ENCODE results near the gene NYAP2.

DNA sequence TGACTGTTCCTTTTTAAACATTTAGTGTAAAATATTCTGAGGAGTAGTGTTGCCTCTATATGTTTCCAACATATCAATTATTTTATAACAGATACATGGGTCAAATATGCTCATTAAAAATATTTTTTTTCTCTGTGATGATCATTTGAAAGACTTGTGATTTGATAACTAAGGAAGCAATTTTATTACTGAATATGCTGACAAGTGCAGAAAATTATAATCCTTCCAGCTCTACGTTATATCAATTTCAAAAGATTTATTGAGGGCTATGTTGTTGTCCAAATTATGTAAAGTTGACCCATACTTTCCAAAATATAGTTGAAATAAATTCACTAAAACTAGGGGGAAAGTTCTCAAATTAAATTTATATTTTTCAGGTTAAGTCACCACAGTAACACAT is 290.6 kb downstream of the NYAP2 start:
- no peak for TF ChIP-seq NFATC4 (CRISPR knock-in tag; IDR thresholded peaks at IDR 0.05)
- TF ChIP-seq, protein P1, sequence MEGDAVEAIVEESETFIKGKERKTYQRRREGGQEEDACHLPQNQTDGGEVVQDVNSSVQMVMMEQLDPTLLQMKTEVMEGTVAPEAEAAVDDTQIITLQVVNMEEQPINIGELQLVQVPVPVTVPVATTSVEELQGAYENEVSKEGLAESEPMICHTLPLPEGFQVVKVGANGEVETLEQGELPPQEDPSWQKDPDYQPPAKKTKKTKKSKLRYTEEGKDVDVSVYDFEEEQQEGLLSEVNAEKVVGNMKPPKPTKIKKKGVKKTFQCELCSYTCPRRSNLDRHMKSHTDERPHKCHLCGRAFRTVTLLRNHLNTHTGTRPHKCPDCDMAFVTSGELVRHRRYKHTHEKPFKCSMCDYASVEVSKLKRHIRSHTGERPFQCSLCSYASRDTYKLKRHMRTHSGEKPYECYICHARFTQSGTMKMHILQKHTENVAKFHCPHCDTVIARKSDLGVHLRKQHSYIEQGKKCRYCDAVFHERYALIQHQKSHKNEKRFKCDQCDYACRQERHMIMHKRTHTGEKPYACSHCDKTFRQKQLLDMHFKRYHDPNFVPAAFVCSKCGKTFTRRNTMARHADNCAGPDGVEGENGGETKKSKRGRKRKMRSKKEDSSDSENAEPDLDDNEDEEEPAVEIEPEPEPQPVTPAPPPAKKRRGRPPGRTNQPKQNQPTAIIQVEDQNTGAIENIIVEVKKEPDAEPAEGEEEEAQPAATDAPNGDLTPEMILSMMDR (IDR thresholded peaks at IDR 0.05), result no peak
- TF ChIP-seq, protein P2, sequence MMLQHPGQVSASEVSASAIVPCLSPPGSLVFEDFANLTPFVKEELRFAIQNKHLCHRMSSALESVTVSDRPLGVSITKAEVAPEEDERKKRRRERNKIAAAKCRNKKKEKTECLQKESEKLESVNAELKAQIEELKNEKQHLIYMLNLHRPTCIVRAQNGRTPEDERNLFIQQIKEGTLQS (CRISPR knock-in tag; conservative IDR thresholded peaks at IDR 0.05), result no peak
- TF ChIP-seq, protein P3, sequence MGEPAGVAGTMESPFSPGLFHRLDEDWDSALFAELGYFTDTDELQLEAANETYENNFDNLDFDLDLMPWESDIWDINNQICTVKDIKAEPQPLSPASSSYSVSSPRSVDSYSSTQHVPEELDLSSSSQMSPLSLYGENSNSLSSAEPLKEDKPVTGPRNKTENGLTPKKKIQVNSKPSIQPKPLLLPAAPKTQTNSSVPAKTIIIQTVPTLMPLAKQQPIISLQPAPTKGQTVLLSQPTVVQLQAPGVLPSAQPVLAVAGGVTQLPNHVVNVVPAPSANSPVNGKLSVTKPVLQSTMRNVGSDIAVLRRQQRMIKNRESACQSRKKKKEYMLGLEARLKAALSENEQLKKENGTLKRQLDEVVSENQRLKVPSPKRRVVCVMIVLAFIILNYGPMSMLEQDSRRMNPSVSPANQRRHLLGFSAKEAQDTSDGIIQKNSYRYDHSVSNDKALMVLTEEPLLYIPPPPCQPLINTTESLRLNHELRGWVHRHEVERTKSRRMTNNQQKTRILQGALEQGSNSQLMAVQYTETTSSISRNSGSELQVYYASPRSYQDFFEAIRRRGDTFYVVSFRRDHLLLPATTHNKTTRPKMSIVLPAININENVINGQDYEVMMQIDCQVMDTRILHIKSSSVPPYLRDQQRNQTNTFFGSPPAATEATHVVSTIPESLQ (CRISPR knock-in tag; IDR thresholded peaks at IDR 0.05), result no peak
- TF ChIP-seq NR2C2 (CRISPR knock-in tag; IDR thresholded peaks at IDR 0.05), result no peak
- TF ChIP-seq, protein P4, sequence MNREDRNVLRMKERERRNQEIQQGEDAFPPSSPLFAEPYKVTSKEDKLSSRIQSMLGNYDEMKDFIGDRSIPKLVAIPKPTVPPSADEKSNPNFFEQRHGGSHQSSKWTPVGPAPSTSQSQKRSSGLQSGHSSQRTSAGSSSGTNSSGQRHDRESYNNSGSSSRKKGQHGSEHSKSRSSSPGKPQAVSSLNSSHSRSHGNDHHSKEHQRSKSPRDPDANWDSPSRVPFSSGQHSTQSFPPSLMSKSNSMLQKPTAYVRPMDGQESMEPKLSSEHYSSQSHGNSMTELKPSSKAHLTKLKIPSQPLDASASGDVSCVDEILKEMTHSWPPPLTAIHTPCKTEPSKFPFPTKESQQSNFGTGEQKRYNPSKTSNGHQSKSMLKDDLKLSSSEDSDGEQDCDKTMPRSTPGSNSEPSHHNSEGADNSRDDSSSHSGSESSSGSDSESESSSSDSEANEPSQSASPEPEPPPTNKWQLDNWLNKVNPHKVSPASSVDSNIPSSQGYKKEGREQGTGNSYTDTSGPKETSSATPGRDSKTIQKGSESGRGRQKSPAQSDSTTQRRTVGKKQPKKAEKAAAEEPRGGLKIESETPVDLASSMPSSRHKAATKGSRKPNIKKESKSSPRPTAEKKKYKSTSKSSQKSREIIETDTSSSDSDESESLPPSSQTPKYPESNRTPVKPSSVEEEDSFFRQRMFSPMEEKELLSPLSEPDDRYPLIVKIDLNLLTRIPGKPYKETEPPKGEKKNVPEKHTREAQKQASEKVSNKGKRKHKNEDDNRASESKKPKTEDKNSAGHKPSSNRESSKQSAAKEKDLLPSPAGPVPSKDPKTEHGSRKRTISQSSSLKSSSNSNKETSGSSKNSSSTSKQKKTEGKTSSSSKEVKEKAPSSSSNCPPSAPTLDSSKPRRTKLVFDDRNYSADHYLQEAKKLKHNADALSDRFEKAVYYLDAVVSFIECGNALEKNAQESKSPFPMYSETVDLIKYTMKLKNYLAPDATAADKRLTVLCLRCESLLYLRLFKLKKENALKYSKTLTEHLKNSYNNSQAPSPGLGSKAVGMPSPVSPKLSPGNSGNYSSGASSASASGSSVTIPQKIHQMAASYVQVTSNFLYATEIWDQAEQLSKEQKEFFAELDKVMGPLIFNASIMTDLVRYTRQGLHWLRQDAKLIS (CRISPR knock-in tag; IDR thresholded peaks at IDR 0.05; ENCODE audit: borderline replicate concordance), result no peak

Measured in WTC11 (cell line).